DND-41 (cell line): Measurements from ENCODE around the gene SNUPN.
"Not testable (repeated sequence)": the region's sequence is repeated elsewhere in the genome, so short reads cannot be mapped to it uniquely, and the experiment has no call there.

Experiments
- ATAC-seq: fragments of 200-7000 bp; cut with Tn5 transposase; 3 replicates; pipeline ENCODE4 v1.9.1; 2021; ENCODE audit warnings: low read depth; ENCODE audit not compliant: insufficient read depth
- DNase-seq: peaks from one replicate; pipeline ENCODE4 v3.0.0-alpha.2; 2020
- H2AFZ ChIP-seq: 2 replicates; pipeline ENCODE4 v1.6.0; 2012; ENCODE audit warnings: low read depth, low read length
- H3K27ac ChIP-seq: 2 replicates; pipeline ENCODE4 v1.5.1; 2012; ENCODE audit warnings: low read length, inconsistent platforms
- H3K27me3 ChIP-seq: fragments of 200-600 bp; sonication (generic); 2 replicates; pipeline ENCODE4 v1.6.0; 2012; ENCODE audit warnings: low read length, mild to moderate bottlenecking, inconsistent platforms; ENCODE audit not compliant: insufficient read depth, poor library complexity
- H3K36me3 ChIP-seq: 2 replicates; pipeline ENCODE4 v1.5.1; 2012; ENCODE audit warnings: low read length, inconsistent platforms; ENCODE audit not compliant: insufficient read depth
- H3K4me1 ChIP-seq: 2 replicates; pipeline ENCODE4 v1.5.1; 2012; ENCODE audit warnings: mild to moderate bottlenecking, low read length; ENCODE audit not compliant: insufficient read depth
- H3K4me2 ChIP-seq: 2 replicates; pipeline ENCODE4 v1.6.0; 2012; ENCODE audit warnings: mild to moderate bottlenecking, moderate library complexity, low read length, inconsistent platforms; ENCODE audit not compliant: insufficient read depth
- H3K4me3 ChIP-seq, 2 experiments: fragments of 200-600 bp in 1 of 2; shearing (Covaris generic) in 1 of 2; 2 replicates each; pipeline ENCODE4 v1.5.1; 2012 to 2016; ENCODE audit warnings: inconsistent platforms in 2 of 2, low read length in 2 of 2, mild to moderate bottlenecking in 2 of 2, low read depth in 1 of 2, moderate library complexity in 1 of 2
- H3K79me2 ChIP-seq: 2 replicates; pipeline ENCODE4 v1.6.0; 2012; ENCODE audit warnings: low read length, inconsistent platforms; ENCODE audit not compliant: insufficient read depth
- H3K9ac ChIP-seq: 2 replicates; pipeline ENCODE4 v1.6.0; 2012; ENCODE audit warnings: low read depth, mild to moderate bottlenecking, inconsistent platforms, low read length, moderate library complexity
- H3K9me3 ChIP-seq: 2 replicates; pipeline ENCODE4 v1.5.1; 2012; ENCODE audit warnings: low read length, moderate library complexity, mild to moderate bottlenecking, inconsistent platforms; ENCODE audit not compliant: insufficient read depth, severe bottlenecking
- H4K20me1 ChIP-seq: 2 replicates; pipeline ENCODE4 v1.6.0; 2012; ENCODE audit warnings: low read length; ENCODE audit not compliant: insufficient read depth
- EZH2 ChIP-seq: IDR thresholded peaks from 3 replicates; pipeline ENCODE4 v1.6.1; 2012; ENCODE audit warnings: borderline replicate concordance, low read depth, mild to moderate bottlenecking, moderate library complexity, low read length, inconsistent platforms; ENCODE audit not compliant: severe bottlenecking
- TF ChIP-seq, protein P1 (sequence below): IDR thresholded peaks from 2 replicates; pipeline ENCODE4 v1.5.1; 2012; ENCODE audit warnings: borderline replicate concordance, low read length, moderate library complexity, mild to moderate bottlenecking; ENCODE audit not compliant: poor library complexity, severe bottlenecking; ENCODE audit errors: extremely low read depth

Gene SNUPN

DNA sequence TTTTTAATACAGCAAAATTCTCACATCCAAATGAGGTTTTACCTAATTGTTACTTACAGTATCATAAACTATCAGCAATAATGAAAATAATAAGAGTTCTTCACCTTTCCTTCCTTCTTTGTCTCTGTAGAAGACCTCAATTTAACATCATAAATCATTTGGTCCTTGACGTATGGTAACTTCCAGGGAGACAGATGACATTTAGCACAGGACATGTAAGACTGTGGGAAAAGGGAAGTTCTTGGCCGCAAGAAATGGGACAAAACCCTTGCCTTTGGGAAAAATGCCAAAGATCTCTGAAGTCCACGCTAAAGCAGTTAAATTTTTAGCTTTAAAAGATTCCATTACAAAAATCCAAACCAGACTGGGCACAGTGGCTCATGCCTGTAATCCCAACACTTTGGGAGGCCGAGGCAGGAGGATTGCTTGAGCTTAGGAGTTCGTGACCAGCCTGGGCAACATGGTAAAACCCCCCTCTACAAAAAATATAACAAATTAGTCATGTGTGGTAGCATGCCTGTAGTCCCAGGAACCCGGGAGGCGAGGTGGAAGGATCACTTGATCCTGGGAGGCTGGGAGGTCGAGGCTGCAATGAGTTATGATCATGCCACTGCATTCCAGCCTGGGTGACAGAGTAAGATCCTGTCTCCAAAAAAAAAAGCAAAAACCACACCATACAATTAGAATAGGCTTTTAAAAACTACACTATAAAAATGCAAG lies 55.2 kb downstream of the SNUPN start:
- peaks cover 17% of the 10 kb centered on the region; the same call in 1 of the 2 replicates for H3K36me3 ChIP-seq

DNA sequence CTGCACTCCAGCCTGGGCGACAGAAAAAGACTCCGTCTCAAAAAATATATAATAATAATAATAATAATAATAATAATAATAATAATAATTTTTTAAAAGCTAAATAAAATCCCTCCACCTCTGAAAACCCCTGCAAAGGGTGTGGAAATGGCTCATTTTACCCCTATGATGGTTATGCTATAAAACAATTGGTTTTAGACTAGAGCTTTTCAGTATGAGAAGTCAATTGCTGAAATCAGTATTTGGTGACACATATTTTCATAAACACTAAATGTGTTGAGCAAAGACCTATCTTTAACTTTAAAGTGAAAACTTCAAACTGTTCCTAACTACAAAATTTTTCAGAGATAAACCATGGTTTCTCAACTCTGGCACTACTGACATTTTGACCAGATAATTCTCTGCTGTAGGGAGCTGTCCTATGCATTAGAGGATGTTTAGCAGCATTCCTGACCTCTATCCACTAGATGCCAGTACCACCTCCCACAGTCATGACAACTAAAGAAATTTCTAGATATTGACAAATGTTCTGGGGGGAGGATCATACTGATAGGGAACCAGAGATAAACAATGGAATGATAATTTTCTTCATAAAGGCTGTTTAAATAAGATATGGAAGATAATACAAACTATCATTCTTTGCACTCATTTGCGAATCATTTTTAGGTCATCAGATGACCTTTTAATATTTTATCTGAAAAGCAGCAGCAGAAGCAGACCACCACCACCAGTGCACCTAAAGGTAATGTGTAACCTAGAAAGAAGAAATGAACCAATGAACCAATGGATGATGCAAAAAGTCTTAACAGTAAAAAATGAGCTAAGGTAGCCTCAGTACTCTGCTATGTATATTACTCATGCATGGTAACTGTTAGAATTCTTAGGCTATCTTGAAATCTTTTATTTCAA lies 60.2 kb downstream of the SNUPN start:
- Histone ChIP-seq H3K27ac (no peak overlapping the region), H2AFZ (no peak overlapping the region), H3K36me3 (peaks cover 4% of the 10 kb centered on the region; the same call in 1 of the 2 replicates), H3K4me3 (no peak overlapping the region), H3K9me3 (no peaks in the 10 kb centered on the region), H3K4me1 (no peaks in the 10 kb centered on the region), H3K4me2 (no peak overlapping the region), H3K79me2 (peaks cover 77% of the 10 kb centered on the region), H4K20me1 (no peaks in the 10 kb centered on the region; the same call in 1 of the 2 replicates), H3K9ac (no peak overlapping the region), H3K27me3 (no peaks in the 10 kb centered on the region)
- no peak for TF ChIP-seq EZH2
- TF ChIP-seq, protein P1, sequence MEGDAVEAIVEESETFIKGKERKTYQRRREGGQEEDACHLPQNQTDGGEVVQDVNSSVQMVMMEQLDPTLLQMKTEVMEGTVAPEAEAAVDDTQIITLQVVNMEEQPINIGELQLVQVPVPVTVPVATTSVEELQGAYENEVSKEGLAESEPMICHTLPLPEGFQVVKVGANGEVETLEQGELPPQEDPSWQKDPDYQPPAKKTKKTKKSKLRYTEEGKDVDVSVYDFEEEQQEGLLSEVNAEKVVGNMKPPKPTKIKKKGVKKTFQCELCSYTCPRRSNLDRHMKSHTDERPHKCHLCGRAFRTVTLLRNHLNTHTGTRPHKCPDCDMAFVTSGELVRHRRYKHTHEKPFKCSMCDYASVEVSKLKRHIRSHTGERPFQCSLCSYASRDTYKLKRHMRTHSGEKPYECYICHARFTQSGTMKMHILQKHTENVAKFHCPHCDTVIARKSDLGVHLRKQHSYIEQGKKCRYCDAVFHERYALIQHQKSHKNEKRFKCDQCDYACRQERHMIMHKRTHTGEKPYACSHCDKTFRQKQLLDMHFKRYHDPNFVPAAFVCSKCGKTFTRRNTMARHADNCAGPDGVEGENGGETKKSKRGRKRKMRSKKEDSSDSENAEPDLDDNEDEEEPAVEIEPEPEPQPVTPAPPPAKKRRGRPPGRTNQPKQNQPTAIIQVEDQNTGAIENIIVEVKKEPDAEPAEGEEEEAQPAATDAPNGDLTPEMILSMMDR: no peak
- no peak for DNase-seq
- no peak for ATAC-seq

More for the DNA sequence above, 55.2 kb downstream of the SNUPN start:
- Histone ChIP-seq H3K27me3 (no peaks in the 10 kb centered on the region), H3K9ac (no peak overlapping the region), H3K4me3 (no peak overlapping the region), H3K79me2 (peaks cover 90% of the 10 kb centered on the region), H3K27ac (no peak overlapping the region), H3K4me1 (peaks cover 2% of the 10 kb centered on the region; the same call in 1 of the 2 replicates), H3K4me2 (no peak overlapping the region), H3K9me3 (no peaks in the 10 kb centered on the region), H2AFZ (no peak overlapping the region), H4K20me1 (peaks cover 11% of the 10 kb centered on the region; the same call in 1 of the 2 replicates)
- no peak for TF ChIP-seq EZH2
- TF ChIP-seq, protein P1: no peak
- DNase-seq (no peak), ATAC-seq (no peak)

- no peak overlapping the region for H3K9ac ChIP-seq
- DNase-seq (no peak), ATAC-seq (no peak)
- H3K36me3 ChIP-seq: no peaks in the 10 kb centered on the region
- no peak overlapping the region for H3K4me2 ChIP-seq
- TF ChIP-seq EZH2: no peak
- TF ChIP-seq, protein P1: no peak
- no peaks in the 10 kb centered on the region for H3K9me3 ChIP-seq
- no peak overlapping the region for H3K27ac ChIP-seq
- peaks cover 53% of the 10 kb centered on the region for H3K79me2 ChIP-seq
- no peak overlapping the region for H3K4me3 ChIP-seq
- H2AFZ ChIP-seq: no peak overlapping the region
- H4K20me1 ChIP-seq: no peaks in the 10 kb centered on the region
- no peaks in the 10 kb centered on the region for H3K27me3 ChIP-seq
- no peaks in the 10 kb centered on the region for H3K4me1 ChIP-seq
Measured at GRCh38 chr15:75561888-75562287, 63.6 kb downstream of the SNUPN start.

DNA sequence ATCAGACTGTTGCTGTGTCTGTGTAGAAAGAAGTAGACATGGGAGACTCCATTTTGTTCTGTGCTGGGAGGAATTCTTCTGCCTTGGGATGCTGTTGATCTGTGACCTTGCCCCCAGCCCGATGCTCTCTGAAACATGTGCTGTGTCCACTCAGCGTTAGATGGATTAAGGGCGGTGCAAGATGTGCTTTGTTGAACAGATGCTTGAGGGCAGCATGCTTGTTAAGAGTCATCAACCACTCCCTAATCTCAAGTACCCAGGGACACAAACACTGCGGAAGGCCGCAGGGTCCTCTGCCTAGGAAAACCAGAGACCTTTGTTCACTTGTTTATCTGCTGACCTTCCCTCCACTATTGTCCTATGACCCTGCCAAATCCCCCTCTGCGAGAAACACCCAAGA lies 66.2 kb downstream of the SNUPN start:
- H3K4me3 ChIP-seq, H3K27me3 ChIP-seq, H4K20me1 ChIP-seq, H3K4me2 ChIP-seq, H2AFZ ChIP-seq, H3K9ac ChIP-seq, H3K9me3 ChIP-seq, DNase-seq, H3K27ac ChIP-seq, H3K4me1 ChIP-seq, H3K36me3 ChIP-seq, ATAC-seq: not testable (repeated sequence)
- H3K79me2 ChIP-seq: peaks cover 49% of the 10 kb centered on the region

- H3K36me3 ChIP-seq, H3K4me3 ChIP-seq, H3K9ac ChIP-seq, ATAC-seq, H3K4me2 ChIP-seq, H3K9me3 ChIP-seq, DNase-seq, H2AFZ ChIP-seq, H3K4me1 ChIP-seq, H4K20me1 ChIP-seq, H3K27ac ChIP-seq, H3K27me3 ChIP-seq: not testable (repeated sequence)
- H3K79me2 ChIP-seq: peaks cover 48% of the 10 kb centered on the region
Measured at GRCh38 chr15:75558955-75559354, 66.6 kb downstream of the SNUPN start.
